NCI-H226 (cell line): ENCODE data around the gene HNRNPCL1.
"Not testable (repeated sequence)": the region's sequence is repeated elsewhere in the genome, so short reads cannot be mapped to it uniquely, and the experiment has no call there.

Experiments
- DNase-seq: peaks from one replicate; pipeline ENCODE4 v3.0.0-alpha.2; 2015

HNRNPCL1 gene

GRCh38 chr1:12848620-12849019 is at the start of gene HNRNPCL1:
HNRNPCL1 (minus strand) TSS chr1:12848720; CDS start chr1:12848289, 431 bp downstream.
- not testable (repeated sequence) for DNase-seq

- not testable (repeated sequence) for DNase-seq
These were observed 49.6 kb upstream of the HNRNPCL1 start, which contains the start of gene PRAMEF10 for GRCh38 chr1:12898170-12898569. PRAMEF10 (minus strand) TSS chr1:12898270; CDS start chr1:12895847, 2,423 bp downstream.

GRCh38 chr1:12886101-12886500 is 37.6 kb upstream of the HNRNPCL1 start, which contains the start of gene PRAMEF4:
PRAMEF4 (minus strand) TSS chr1:12886201; CDS start chr1:12883394, 2,807 bp downstream.
- not testable (repeated sequence) for DNase-seq

- DNase-seq: not testable (repeated sequence)
These were observed 29.9 kb upstream of the HNRNPCL1 start for GRCh38 chr1:12878453-12878852.

- DNase-seq: not testable (repeated sequence)
These were observed 14.8 kb upstream of the HNRNPCL1 start for GRCh38 chr1:12863131-12863880.

- not testable (repeated sequence) for DNase-seq
These were observed 8.3 kb upstream of the HNRNPCL1 start, which contains the start of gene PRAMEF2 for GRCh38 chr1:12856786-12857185. PRAMEF2 (plus strand) TSS chr1:12857086; CDS start chr1:12859010, 1,924 bp downstream.

- peak; percentile 88 for DNase-seq
These were observed 3.3 kb upstream of the HNRNPCL1 start for GRCh38 chr1:12851779-12852178.

- not testable (repeated sequence) for DNase-seq
These were observed 15.3 kb downstream of the HNRNPCL1 start for GRCh38 chr1:12833251-12833650.

GRCh38 chr1:12831310-12831709 is 17.2 kb downstream of the HNRNPCL1 start, which contains the start of gene PRAMEF11:
PRAMEF11 (minus strand) TSS chr1:12831410; CDS start chr1:12828789, 2,621 bp downstream.
- not testable (repeated sequence) for DNase-seq

GRCh38 chr1:12819061-12819460 is 29.5 kb downstream of the HNRNPCL1 start:
- not testable (repeated sequence) for DNase-seq

- peak; percentile 71 for DNase-seq
These were observed 37.1 kb downstream of the HNRNPCL1 start for GRCh38 chr1:12811409-12811784.

- DNase-seq: peak; percentile 91
These were observed 37.7 kb downstream of the HNRNPCL1 start for GRCh38 chr1:12810691-12811408.

- DNase-seq: no peak
These were observed 38.6 kb downstream of the HNRNPCL1 start for GRCh38 chr1:12809933-12810332.

- no peak for DNase-seq
These were observed 48.8 kb downstream of the HNRNPCL1 start for GRCh38 chr1:12799730-12800129.

GRCh38 chr1:12798911-12799310 is 49.6 kb downstream of the HNRNPCL1 start:
- no peak for DNase-seq
